WTC11 (cell line): ENCODE results near the gene DYNC1I1.

Experiments
- CTCF ChIP-seq: fragments of 200-600 bp; IDR thresholded peaks from 2 replicates; pipeline ENCODE4 v1.8.0; 2022; ENCODE audit warnings: antibody characterized with exemption
- ELF4 ChIP-seq: sonication (generic); formaldehyde crosslinking; IDR thresholded peaks from 2 replicates; pipeline ENCODE4 v1.8.1; 2022; ENCODE audit warnings: low read depth, mild to moderate bottlenecking, moderate library complexity, missing genetic modification reagents
- FOXP4 ChIP-seq: sonication (generic); formaldehyde crosslinking; IDR thresholded peaks from 2 replicates; pipeline ENCODE4 v1.8.0; 2022; ENCODE audit warnings: mild to moderate bottlenecking, missing genetic modification reagents
- MYBL2 ChIP-seq: sonication (generic); formaldehyde crosslinking; IDR thresholded peaks from 2 replicates; pipeline ENCODE4 v1.8.1; 2023; ENCODE audit warnings: mild to moderate bottlenecking, moderate library complexity, missing genetic modification reagents
- NR2C2 ChIP-seq: sonication (generic); formaldehyde crosslinking; IDR thresholded peaks from 2 replicates; pipeline ENCODE4 v1.8.0; 2022; ENCODE audit warnings: mild to moderate bottlenecking, missing genetic modification reagents
- SP1 ChIP-seq: sonication (generic); formaldehyde crosslinking; conservative IDR thresholded peaks from 2 replicates; pipeline ENCODE4 v1.8.1; 2022; ENCODE audit warnings: missing genetic modification reagents

- TF ChIP-seq NR2C2 (CRISPR knock-in tag) (no peak), ELF4 (CRISPR knock-in tag) (no peak), FOXP4 (peak; percentile 97; the same call in 1 of the 2 replicates), CTCF (no peak), SP1 (CRISPR knock-in tag) (peak; percentile 47; the same call in 1 of the 2 replicates), MYBL2 (CRISPR knock-in tag) (no peak)
Observed at GRCh38 chr7:96143495-96144259, 371.3 kb downstream of the DYNC1I1 start.
